ENCODE data around the gene ATG10.
"Not testable (repeated sequence)": the region's sequence is repeated elsewhere in the genome, so short reads cannot be mapped to it uniquely, and the experiment has no call there.

ATG10 gene

DNA sequence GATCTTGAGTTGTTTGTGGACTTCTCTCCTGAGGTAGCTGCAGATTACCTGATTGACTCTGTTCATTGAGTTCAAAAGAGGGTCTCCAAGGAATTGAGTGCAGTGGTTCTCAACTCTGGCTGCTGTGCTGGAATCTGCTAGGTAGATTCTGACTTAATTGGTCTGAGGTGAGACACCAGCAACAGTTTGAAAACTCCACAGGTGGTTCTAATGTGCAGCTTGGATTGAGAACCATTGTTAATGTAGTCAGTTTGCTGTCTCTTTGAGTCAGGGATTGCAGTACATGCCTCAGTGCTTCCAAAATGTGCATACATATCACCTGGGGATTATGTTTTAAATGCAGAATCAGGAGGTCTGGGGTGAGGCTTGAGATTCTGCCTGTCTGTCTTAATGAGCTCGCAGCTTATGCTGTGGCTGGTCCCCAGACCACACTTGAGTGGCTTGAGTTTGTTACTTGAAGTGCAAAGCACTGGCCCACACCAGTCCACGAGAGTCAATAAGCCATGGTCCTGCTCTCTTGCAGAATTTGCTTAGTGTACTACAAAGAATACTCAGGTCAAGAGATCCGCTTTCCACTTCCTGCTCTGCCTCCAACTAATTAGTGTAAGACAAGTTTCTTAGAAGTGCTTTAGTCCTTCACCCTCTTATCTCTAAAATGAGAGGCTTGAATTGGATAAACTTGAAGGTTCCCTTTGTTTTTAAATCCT, 82.3 kb downstream of the ATG10 start:
- no peak for DNase-seq (ENCODE audit: low read depth, low spot score)

- DNase-seq (ENCODE audit: low read depth, low spot score): no peak
Observed at GRCh38 chr5:82057051-82057450, 85.2 kb downstream of the ATG10 start.

DNA sequence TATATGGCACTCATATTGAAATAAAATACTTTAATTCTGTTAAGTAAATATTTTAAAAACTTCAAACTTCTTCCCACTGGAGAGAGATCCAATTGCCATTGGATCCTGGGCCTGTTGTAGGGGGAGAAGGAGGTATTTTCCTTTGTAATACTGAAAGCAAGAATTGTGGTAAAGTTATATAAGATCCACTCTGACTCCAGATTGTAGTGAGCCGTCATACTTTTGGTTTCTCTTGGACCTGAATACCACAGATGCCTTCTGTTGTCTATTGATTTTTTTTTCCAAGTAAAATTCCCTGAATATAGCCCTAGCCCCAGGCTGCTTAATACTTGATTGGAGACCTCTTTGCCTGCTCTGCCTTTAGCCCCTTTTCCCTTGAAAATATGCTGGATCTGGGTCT, 86.9 kb downstream of the ATG10 start:
- DNase-seq (ENCODE audit: low read depth, low spot score): no peak

GRCh38 chr5:82066791-82067190, 95.0 kb downstream of the ATG10 start:
- DNase-seq (ENCODE audit: low read depth, low spot score): no peak

DNA sequence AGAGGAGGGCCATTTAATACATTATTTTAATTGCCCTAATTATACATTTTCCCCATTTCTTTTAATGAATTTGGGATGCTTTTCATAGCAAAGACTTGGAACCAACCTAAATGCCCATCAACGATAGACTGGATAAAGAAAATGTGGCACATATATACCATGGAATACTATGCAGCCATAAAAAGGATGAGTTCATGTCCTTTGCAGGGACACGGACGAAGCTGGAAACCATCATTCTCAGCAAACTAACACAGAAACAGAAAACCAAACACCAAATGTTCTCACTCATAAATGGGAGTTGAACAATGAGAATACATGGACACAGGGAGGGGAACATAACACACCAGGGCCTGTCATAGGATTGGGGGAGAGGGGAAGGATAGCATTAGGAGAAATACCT, 96.2 kb downstream of the ATG10 start:
- DNase-seq (ENCODE audit: low read depth, low spot score): not testable (repeated sequence)

DNA sequence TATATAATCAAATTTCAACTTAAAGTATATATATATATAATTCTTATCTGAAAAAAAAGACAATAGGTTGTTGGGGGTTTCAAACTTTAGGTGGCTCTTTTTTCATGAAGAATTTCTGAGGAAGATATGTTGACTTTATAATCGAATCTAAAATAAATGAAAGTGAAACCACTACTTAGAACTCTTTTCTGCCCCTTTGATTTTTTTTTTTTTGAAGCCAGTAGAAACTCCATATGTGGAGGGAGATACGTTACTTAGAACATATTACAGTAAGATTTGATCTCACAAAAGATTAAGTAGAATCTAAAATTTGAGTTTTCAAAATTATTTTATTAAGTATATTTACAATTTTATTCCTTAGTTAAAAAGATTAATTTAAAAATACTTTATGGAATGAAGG, 96.9 kb downstream of the ATG10 start:
- no peak for DNase-seq (ENCODE audit: low read depth, low spot score)

DNA sequence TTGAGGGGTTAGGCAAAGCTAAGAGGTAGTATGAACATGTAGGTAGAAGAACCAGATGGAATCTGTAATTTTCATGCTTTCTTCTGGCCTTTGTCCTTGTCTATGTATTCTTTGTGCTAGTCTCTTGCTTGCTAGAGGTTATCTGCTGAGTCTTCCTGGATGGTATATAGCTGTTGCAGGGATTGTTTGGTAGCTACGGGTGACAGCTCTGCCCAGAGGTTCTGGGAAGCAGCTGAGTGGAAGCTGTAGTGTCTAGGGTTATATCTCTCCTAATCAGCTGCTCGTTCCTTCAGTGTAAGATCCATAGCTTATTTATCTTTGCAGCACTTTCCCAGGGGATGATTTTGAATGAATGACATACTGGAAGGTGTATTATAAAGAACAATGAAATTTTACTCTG, 100.3 kb downstream of the ATG10 start:
- DNase-seq (ENCODE audit: low read depth, low spot score): no peak

DNA sequence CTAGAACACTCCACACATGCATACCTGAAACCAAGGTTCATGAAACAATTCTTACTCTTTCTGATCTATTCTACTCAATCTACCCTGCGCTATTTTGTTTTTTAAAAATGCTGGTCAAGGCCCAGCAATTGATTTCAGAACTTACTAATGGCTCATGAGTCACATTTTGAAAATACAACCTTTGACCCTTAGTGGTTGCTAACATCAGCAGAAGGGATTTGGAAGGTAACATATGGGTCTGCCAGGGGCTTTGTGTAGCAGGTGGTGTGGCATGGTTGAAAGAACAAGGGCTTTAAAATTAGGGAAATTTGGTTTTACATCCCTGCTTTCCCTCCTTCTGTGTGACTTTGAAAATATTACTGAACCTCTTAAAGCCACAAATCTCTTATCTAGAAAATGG, 101.4 kb downstream of the ATG10 start:
- no peak for DNase-seq (ENCODE audit: low read depth, low spot score)

DNA sequence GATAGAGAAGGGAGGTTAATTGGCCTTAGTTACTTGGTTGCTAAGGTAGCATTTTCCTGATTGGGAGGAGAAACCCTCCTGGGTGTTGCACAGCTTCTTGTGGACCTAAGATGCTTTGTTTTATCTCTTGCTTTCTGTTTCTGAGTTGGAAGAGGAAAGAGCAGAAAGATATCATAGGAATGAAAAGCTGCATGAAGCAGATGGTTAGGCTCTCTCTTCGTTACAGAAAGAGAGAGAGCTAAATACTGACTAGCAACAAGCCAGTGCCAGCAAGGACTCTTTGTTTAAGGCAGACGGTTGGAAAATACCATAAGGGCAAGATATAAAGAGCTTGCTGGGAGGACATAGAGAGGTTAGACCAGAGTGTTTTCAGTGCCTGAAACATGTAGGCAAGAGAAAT, 103.1 kb downstream of the ATG10 start:
- DNase-seq (ENCODE audit: low read depth, low spot score): no peak

DNA sequence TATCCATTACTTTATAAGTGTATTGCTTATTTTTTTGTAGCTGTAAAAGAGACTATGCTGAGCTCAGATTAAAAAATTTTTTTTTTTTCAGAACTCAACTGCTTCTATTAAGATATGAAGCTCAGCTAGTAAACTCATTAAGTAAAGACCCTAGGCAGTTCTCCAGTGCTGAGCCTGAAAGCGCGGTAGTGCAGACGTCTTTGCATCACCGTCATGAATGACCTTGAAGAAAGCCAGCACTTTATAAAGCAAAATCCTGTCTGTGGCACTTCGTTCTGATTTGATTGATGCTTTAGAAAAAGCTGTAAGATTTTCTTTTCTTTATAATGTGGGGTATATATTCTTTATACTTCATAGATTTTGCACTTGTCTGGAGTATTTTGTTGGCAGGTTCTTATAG, 105.7 kb downstream of the ATG10 start:
- DNase-seq (ENCODE audit: low read depth, low spot score): no peak

GRCh38 chr5:82091617-82092016, 119.8 kb downstream of the ATG10 start:
- DNase-seq (ENCODE audit: low read depth, low spot score): no peak

DNA sequence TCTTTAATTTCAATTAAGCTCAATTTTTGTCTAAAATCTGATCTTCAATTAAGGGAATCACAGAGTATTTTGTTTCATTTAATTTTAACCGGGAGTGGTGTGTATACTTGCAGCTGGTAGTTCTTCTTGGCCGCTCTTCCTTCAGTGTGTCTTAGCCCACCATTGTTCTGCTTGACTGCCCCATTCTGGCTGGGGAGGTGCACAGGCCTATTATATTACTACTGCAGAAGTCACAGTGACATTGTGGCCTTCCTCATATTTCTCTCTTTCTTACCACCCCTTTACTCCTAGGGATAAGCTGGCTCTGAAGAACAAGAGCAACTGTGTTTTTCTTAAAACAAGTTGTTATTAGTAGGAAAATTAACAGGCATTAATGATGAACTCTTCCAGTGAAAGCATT, 123.7 kb downstream of the ATG10 start:
- DNase-seq (ENCODE audit: low read depth, low spot score): no peak

- no peak for DNase-seq (ENCODE audit: low read depth, low spot score)
Observed at GRCh38 chr5:82096249-82096648, 124.4 kb downstream of the ATG10 start.

GRCh38 chr5:82100303-82101077, 128.7 kb downstream of the ATG10 start:
- DNase-seq (ENCODE audit: low read depth, low spot score): no peak

DNA sequence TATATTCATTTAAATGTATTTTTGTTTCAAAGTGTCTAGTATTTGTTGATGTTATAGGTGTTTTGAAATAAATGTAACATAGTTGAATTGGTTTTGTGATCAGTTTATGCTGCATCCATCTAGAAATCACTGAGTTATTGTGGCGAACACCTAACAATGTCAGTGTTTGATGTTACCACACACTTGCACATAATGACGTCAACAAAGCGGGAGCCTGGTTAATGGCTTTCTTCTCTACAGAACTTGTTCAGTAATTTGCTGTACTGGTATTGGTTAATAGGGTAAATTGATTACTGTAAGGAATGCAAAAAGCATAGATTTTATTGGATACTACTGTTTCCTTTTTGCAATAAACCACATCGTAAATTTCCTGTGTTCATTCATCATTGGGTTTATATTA, 133.0 kb downstream of the ATG10 start:
- DNase-seq (ENCODE audit: low read depth, low spot score): no peak

- no peak for DNase-seq (ENCODE audit: low read depth, low spot score)
Observed at GRCh38 chr5:82105457-82105856, 133.6 kb downstream of the ATG10 start.

DNA sequence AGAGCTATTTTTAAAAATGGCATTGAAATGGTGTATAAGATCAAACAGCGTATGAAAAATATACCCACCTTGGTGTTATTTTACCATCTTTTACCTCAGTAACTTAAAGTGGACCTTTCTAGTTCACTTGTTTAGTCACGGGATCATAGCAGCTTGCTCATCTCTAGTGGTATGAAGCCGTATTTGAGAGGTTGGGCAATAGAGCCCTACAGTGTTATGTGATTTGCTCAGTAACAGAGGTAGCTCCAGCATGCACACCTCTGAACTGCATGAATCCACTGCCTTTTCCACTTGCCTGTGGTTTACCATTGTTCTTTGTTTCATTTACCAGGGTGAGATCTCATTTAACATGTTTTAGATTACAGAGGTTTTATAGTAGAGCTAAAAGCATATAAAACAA, 134.4 kb downstream of the ATG10 start:
- DNase-seq (ENCODE audit: low read depth, low spot score): no peak

DNA sequence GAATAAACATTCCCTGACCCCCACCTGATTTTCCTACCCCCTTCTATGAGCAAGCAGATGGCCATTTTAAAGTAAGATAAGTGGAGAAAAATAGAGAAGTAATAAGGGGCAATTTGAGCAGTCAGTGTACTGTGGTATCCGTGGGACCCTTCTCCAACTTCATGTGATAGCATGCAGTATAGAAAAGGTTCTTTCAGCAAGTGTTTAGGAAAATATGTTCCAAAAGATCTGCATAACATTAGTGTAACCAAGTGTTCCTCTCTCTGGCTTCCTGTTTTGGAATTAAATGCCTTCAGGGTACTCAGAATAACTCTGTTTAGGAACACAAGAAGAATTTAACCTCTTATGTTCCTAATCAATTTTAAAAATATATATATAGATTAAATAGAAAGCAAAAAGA, 134.9 kb downstream of the ATG10 start:
- DNase-seq (ENCODE audit: low read depth, low spot score): no peak

DNA sequence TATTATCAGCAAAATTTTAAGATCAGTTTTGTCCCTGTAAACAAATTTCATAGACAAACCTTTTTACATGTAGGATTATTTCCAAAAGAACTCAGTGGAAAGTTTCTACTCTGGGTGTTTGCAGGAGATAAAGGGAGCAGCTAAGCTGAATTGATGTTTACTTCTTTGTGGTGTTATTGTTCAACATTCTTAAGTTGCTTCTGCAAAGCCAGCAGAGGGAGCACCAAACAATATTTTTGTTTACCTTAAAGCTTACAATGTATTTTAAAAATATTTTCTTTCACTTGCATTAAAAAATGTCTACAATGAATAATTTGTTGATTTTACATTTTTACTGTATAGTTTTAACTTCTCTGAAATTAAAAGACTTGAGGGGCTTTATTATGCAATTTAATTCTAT, 135.4 kb downstream of the ATG10 start:
- no peak for DNase-seq (ENCODE audit: low read depth, low spot score)

DNA sequence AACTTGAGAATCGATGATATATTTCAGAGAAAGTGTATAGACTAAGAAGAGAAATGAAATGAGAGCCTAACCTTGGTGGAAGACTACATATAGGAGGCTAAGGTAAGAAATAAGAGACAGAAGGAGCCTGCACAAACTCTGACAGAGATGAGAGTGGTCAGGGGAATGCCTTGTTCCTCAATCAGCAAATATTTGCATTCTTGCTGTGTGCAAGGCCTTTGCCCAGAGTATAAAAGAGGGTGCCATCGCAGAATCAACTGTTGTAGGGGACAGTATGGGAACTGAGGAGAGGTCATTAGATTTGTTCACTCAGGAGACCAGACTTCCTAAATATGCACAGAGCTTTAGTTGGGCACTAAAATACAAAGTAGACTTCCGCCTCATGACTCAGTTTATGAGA, 137.2 kb downstream of the ATG10 start:
- no peak for DNase-seq (ENCODE audit: low read depth, low spot score)

GRCh38 chr5:82109915-82110314, 138.1 kb downstream of the ATG10 start:
- not testable (repeated sequence) for DNase-seq (ENCODE audit: low read depth, low spot score)

DNA sequence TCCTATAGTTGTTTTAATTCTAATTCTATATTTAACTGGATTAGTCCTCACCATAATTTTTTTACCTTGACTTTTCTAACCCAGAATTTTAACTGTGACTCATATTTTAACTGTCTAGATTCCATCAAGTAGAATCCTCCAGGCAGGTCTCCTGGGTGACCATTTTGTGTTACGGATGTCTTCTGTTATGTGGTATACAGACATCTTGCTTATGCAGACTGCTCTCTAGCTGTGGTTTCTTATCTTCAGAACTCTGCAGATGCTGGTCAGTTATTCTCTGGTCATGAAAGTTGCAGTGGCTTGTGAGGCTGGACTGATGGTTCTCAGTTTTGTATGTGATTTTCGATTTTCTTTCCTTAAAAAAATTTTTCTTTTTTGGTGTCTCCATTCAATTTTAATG, 139.4 kb downstream of the ATG10 start:
- DNase-seq (ENCODE audit: low read depth, low spot score): no peak

DNA sequence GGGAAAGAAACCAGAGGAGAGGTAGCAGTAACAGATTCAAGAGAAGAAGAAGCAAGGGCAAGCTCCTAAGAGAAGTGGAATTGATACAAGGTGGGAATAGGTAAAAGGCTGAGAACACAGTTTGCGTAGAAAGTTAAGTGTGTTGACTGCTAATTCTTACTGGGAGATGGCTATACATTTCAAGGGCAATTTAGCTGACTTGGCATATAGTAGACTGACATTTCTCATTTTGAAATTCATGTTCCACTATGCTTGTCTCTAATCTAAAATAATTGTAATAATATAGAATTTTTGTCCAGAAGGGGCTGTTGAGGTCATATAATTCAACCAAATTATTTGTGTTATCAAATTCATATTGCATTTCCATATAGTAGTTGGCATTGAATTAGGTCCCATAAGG, 144.0 kb downstream of the ATG10 start:
- DNase-seq (ENCODE audit: low read depth, low spot score): no peak
